Subcutaneous abdominal adipose tissue (tissue), 5 donors: ENCODE data around the gene ZNF135.

Experiments
- H3K27ac ChIP-seq: one replicate; pipeline ENCODE4 v1.7.0; 2013; ENCODE audit warnings: low read depth, mild to moderate bottlenecking, inconsistent platforms, low read length, moderate library complexity
- H3K27me3 ChIP-seq, 5 donors: one replicate each; pipeline ENCODE4 v1.7.0; 2013; ENCODE audit warnings: low read length in 5 of 5, inconsistent platforms in 1 of 5; ENCODE audit not compliant: control insufficient read depth in 5 of 5, insufficient read depth in 4 of 5
- H3K36me3 ChIP-seq, 5 donors: one replicate each; pipeline ENCODE4 v1.7.0; 2013; ENCODE audit warnings: low read length in 5 of 5; ENCODE audit not compliant: control insufficient read depth in 5 of 5, insufficient read depth in 5 of 5
- H3K4me1 ChIP-seq, 5 donors: one replicate each; pipeline ENCODE4 v1.7.0; 2013; ENCODE audit warnings: low read length in 5 of 5, mild to moderate bottlenecking in 3 of 5, moderate library complexity in 1 of 5; ENCODE audit not compliant: control insufficient read depth in 5 of 5, insufficient read depth in 5 of 5
- H3K4me3 ChIP-seq, 5 donors: one replicate each; pipeline ENCODE4 v1.7.0; 2013; ENCODE audit warnings: low read length in 5 of 5, low read depth in 1 of 5
- H3K9ac ChIP-seq, 5 donors: one replicate each; pipeline ENCODE4 v1.7.0; 2013; ENCODE audit warnings: low read length in 5 of 5, mild to moderate bottlenecking in 4 of 5, moderate library complexity in 3 of 5
- H3K9me3 ChIP-seq, 5 donors: one replicate each; pipeline ENCODE4 v1.7.0; 2013; ENCODE audit warnings: low read length in 5 of 5; ENCODE audit not compliant: control insufficient read depth in 5 of 5
- donor health status: healthy.
- donor health status: healthy.
- donor health status: healthy.
- donor health status: healthy.
- donor health status: healthy.

ZNF135 gene

DNA sequence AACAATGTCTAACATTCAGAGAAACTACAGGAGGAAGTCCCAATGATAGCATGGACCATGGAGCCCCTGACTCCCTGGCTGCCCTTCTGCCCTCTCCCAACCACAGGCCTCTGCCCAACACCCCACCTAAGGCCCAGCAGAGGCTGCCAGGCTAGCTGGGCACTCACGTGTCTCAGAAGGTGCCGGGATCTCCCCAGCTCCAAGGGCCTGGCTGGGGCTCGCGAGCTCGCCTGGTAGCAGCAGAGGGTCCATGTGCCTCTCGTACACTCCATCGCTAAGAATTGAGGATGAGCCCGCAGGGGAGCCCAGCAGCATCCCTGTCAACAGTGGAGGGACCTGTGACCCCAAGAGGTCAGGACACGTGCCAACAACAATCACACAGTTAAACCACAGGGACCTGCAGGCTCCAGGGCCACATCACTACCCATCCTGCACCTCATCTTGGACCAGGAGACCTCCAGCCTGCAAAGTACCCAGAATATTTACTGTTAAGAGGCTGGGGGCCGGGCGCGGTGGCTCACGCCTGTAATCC is 29.5 kb downstream of the ZNF135 start:
- peaks cover 0 to 2% (median 0%) of the 10 kb centered on the region in 5 donors for H3K4me1 ChIP-seq
- H3K36me3 ChIP-seq: peaks cover 0 to 47% (median 44%) of the 10 kb centered on the region in 5 donors
- H3K4me3 ChIP-seq: no peak overlapping the region
- H3K27ac ChIP-seq: no peak overlapping the region
- no peaks in the 10 kb centered on the region for H3K27me3 ChIP-seq
- H3K9ac ChIP-seq: no peak overlapping the region
- peaks cover 6 to 64% (median 59%) of the 10 kb centered on the region in 5 donors for H3K9me3 ChIP-seq

DNA sequence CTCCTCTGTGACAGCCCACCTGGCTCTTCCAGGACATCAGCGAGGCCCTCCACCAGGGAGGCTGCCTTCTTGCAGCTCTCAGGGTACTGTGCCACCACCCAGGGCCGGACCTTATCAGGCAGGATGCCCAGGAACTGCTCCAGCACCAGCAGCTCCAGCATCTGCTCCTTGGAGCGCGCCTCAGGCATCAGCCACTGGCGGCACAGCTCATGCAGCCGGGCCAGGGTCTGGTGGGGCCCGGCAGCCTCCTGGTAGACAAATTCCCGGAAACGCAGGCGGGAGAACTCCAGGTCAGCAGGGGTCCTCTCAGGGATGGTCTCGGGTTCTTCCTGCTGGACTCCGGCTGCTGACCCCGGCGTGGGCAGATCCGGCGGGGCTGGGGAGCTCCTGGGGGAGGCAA is 30.8 kb downstream of the ZNF135 start:
- peaks cover 0 to 37% (median 35%) of the 10 kb centered on the region in 5 donors for H3K36me3 ChIP-seq
- H3K27ac ChIP-seq: no peak overlapping the region
- H3K4me1 ChIP-seq: peaks cover 0 to 2% (median 0%) of the 10 kb centered on the region in 5 donors
- no peak overlapping the region for H3K4me3 ChIP-seq
- no peaks in the 10 kb centered on the region for H3K27me3 ChIP-seq
- H3K9me3 ChIP-seq: peaks cover 0 to 60% (median 50%) of the 10 kb centered on the region in 5 donors
- no peak overlapping the region for H3K9ac ChIP-seq

- no peaks in the 10 kb centered on the region for H3K27me3 ChIP-seq
- no peak overlapping the region for H3K27ac ChIP-seq
- peaks cover 0 to 60% (median 46%) of the 10 kb centered on the region in 5 donors for H3K9me3 ChIP-seq
- H3K4me3 ChIP-seq: no peak overlapping the region
- peaks cover 0 to 21% (median 19%) of the 10 kb centered on the region in 5 donors for H3K36me3 ChIP-seq
- H3K4me1 ChIP-seq: peaks cover 0 to 2% (median 0%) of the 10 kb centered on the region in 5 donors
- H3K9ac ChIP-seq: no peak overlapping the region
Observed at GRCh38 chr19:58091251-58091995, 32.3 kb downstream of the ZNF135 start.

DNA sequence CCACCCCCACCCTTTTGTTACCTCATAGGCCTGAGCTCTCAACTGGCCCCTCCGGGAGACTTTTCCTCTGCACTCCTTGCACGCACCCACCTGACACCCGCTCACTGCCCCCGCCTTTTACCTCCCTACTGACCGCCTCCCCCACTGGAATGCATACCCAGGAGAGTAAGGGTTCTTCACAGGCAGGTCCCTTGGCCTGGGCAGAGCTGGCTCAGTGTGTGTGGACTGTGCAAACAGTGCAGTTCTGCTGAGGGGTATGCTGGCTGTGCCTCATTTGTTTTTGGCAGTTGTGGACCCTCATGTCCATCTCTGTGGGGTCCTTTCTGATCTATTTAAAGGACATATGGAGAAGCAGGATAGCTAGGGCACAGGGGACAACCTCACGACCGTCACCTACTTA is 34.0 kb downstream of the ZNF135 start:
- Histone ChIP-seq H3K4me1 (peaks cover 3 to 12% (median 8%) of the 10 kb centered on the region in 5 donors), H3K4me3 (no peak overlapping the region), H3K9ac (no peak overlapping the region), H3K27ac (no peak overlapping the region), H3K9me3 (peaks cover 0 to 53% (median 42%) of the 10 kb centered on the region in 5 donors), H3K36me3 (peaks cover 0 to 9% (median 7%) of the 10 kb centered on the region in 5 donors), H3K27me3 (no peaks in the 10 kb centered on the region)

DNA sequence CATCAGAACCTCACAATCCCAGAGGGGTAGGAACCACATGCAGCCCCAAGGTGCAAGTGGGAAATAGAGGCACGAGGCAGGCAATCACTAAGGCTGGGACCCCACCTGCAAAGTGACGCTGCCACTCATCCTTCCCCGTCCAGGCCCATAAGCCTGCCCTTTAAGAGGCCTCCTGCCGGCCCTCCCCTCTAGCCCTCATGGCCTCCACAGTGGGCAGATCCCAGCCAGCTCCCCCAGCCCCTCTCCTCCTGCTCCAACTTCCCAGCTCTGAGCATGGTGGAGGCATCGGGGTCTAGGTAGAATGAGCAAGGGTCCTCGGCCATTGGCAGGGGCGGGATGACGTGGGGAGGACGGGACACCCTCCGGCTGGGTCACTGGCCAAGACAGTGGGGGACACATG is 36.2 kb downstream of the ZNF135 start:
- Histone ChIP-seq H3K9me3 (peaks cover 0 to 54% (median 31%) of the 10 kb centered on the region in 5 donors), H3K27me3 (no peaks in the 10 kb centered on the region), H3K4me3 (peak overlapping the region in 1 of 5 donors; percentile 34), H3K4me1 (peaks cover 5 to 17% (median 15%) of the 10 kb centered on the region in 5 donors), H3K9ac (no peak overlapping the region), H3K36me3 (peaks cover 0 to 4% (median 0%) of the 10 kb centered on the region in 5 donors), H3K27ac (no peak overlapping the region)

GRCh38 chr19:58096884-58097283 is 37.8 kb downstream of the ZNF135 start:
- Histone ChIP-seq H3K27me3 (no peaks in the 10 kb centered on the region), H3K9ac (peak overlapping the region in 3 of 5 donors; percentile 29 to 56 (median 47)), H3K9me3 (peaks cover 0 to 53% (median 32%) of the 10 kb centered on the region in 5 donors), H3K4me1 (peaks cover 5 to 17% (median 15%) of the 10 kb centered on the region in 5 donors), H3K27ac (no peak overlapping the region), H3K36me3 (peaks cover 0 to under 1% (median 0%) of the 10 kb centered on the region in 5 donors), H3K4me3 (peak overlapping the region; percentile 62 to 94 (median 86))

- Histone ChIP-seq H3K4me3 (peak overlapping the region; percentile 62 to 94 (median 86)), H3K27me3 (no peaks in the 10 kb centered on the region), H3K9me3 (peaks cover 0 to 55% (median 36%) of the 10 kb centered on the region in 5 donors), H3K36me3 (no peaks in the 10 kb centered on the region), H3K4me1 (peaks cover 5 to 17% (median 15%) of the 10 kb centered on the region in 5 donors), H3K9ac (peak overlapping the region in 3 of 5 donors; percentile 29 to 56 (median 47)), H3K27ac (no peak overlapping the region)
Observed at GRCh38 chr19:58097349-58097748, 38.3 kb downstream of the ZNF135 start.

- Histone ChIP-seq H3K27ac (peak within 1 kb of the TSS; percentile 99), H3K27me3 (no peaks in the 10 kb centered on the region), H3K4me3 (peak within 1 kb of the TSS; percentile 85 to 94 (median 87)), H3K4me1 (peaks cover 5 to 17% (median 15%) of the 10 kb centered on the region in 5 donors), H3K36me3 (no peaks in the 10 kb centered on the region), H3K9me3 (peaks cover 0 to 61% (median 38%) of the 10 kb centered on the region in 5 donors), H3K9ac (peak within 1 kb of the TSS; percentile 83 to 95 (median 90))
Observed at GRCh38 chr19:58097781-58098681, 38.9 kb downstream of the ZNF135 start, which contains the start of gene ZSCAN18. Gene ZSCAN18, minus strand, starts transcription at chr19:58098231. Its CDS starts 7,964 bp downstream, at chr19:58090267.

DNA sequence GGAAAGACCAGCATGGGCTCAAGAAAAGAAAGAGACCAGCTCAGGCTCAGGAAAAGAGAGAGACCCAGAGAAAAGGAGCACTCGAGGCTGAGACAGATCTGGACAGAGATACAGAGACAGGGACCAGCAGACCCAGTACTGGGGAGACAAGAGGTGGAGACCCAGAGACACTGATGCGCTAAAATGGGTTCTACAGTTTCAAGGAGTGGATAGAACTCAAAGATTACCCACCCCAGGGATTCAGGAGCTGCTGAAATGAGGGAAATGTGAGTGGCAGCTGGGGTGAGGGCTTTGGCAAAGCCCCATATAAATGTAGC is 39.6 kb downstream of the ZNF135 start:
- Histone ChIP-seq H3K9me3 (peaks cover 5 to 61% (median 40%) of the 10 kb centered on the region in 5 donors), H3K9ac (peak overlapping the region; percentile 83 to 95 (median 90)), H3K4me3 (peak overlapping the region; percentile 85 to 94 (median 87)), H3K36me3 (no peaks in the 10 kb centered on the region), H3K4me1 (peaks cover 4 to 17% (median 15%) of the 10 kb centered on the region in 5 donors), H3K27ac (peak overlapping the region; percentile 99), H3K27me3 (no peaks in the 10 kb centered on the region)
